HUDEP-2 (cell line): ENCODE results near the gene NPDC1.
A peak's percentile ranks its signal among the peaks of the same experiment; 100 is the strongest.

ENCODE experiments used
- DNase-seq, 76 experiments: peaks; one replicate each; lab custom pipeline; 2025; ENCODE audit not compliant: unreplicated experiment in 76 of 76; lab: John Stamatoyannopoulos, UW

Gene NPDC1

GRCh38 chr9:137014776-137015539 lies 31.0 kb downstream of the NPDC1 start:
- no peak for DNase-seq

- no peak for DNase-seq
Observed at GRCh38 chr9:137014166-137014565, 31.8 kb downstream of the NPDC1 start.

GRCh38 chr9:137013571-137013940 lies 32.4 kb downstream of the NPDC1 start:
- no peak for DNase-seq

- no peak for DNase-seq
Observed at GRCh38 chr9:137012694-137013570, 33.0 kb downstream of the NPDC1 start.

GRCh38 chr9:137011907-137012675 lies 33.9 kb downstream of the NPDC1 start:
- DNase-seq: no peak

- no peak for DNase-seq
Observed at GRCh38 chr9:137011156-137011555, 34.8 kb downstream of the NPDC1 start.

- no peak for DNase-seq
Observed at GRCh38 chr9:137009938-137010732, 35.8 kb downstream of the NPDC1 start.

- DNase-seq: no peak
Observed at GRCh38 chr9:137009217-137009616, 36.8 kb downstream of the NPDC1 start.

- DNase-seq: no peak
Observed at GRCh38 chr9:137008312-137008711, 37.7 kb downstream of the NPDC1 start.

GRCh38 chr9:137007816-137008270 lies 38.1 kb downstream of the NPDC1 start:
- no peak for DNase-seq

- DNase-seq: no peak
Observed at GRCh38 chr9:137007108-137007815, 38.7 kb downstream of the NPDC1 start.

- no peak for DNase-seq
Observed at GRCh38 chr9:137006116-137007003, 39.6 kb downstream of the NPDC1 start.

- peak in 20 of 76 experiments; percentile 15 to 48 (median 26) for DNase-seq
Observed at GRCh38 chr9:137004285-137004684, 41.7 kb downstream of the NPDC1 start.

GRCh38 chr9:137002646-137003041 lies 43.3 kb downstream of the NPDC1 start:
- DNase-seq: no peak

GRCh38 chr9:137001857-137002645 lies 43.9 kb downstream of the NPDC1 start:
- DNase-seq: no peak

- no peak for DNase-seq
Observed at GRCh38 chr9:137000177-137000930, 45.6 kb downstream of the NPDC1 start.

- no peak for DNase-seq
Observed at GRCh38 chr9:136997830-136998234, 48.1 kb downstream of the NPDC1 start.
